SK-N-MC (cell line): Measurements from ENCODE around the gene SSR3.

Source experiments
- EZH2 ChIP-seq: fragments of 200-600 bp; sonication (generic); IDR thresholded peaks from one replicate; pipeline ENCODE4 v1.6.1; 2017; ENCODE audit warnings: antibody characterized with exemption
- POLR2AphosphoS5 ChIP-seq: IDR thresholded peaks from 2 replicates; pipeline ENCODE4 v1.6.1; 2012; ENCODE audit warnings: mild to moderate bottlenecking, low read depth, low read length, borderline replicate concordance

DNA sequence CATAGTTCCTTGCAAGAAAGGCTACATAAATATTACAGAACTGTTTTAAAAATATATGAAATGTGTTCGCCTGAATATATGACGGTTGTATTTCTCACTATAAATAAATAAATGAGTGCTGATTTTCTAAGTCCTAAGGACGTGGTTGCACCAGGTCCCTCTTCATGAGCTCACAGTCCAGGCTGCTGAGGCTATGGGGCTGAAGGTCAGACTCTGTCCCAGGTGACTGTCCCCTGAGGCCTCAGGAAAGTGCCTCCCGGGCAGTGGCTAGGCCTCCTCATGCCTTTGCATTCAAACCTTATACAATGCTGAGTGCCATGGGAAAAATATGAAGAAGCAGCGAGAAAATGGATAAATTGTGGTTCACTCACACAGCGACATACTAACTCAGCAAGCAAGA lies 43.5 kb upstream of the SSR3 start:
- TF ChIP-seq EZH2 (no peak), POLR2AphosphoS5 (no peak)
